Omental fat pad (tissue), 4 donors: ENCODE results near the gene TTC6. TPM values are rescaled to one million over a fixed set of nuclear protein-coding genes. Genes with fewer than 3 reads are reported as not detected.

ENCODE experiments used
- ATAC-seq: fragments of 150-250 bp; one replicate; pipeline ENCODE4 v1.9.1; 2016; ENCODE audit warnings: mild to moderate bottlenecking, moderate library complexity; ENCODE audit not compliant: low FRiP score
- DNase-seq: peaks from one replicate; pipeline ENCODE4 v3.0.0-alpha.2; 2019; ENCODE audit warnings: low spot score
- total RNA-seq, 4 donors: library from RNA; depleted of rRNA; stranded (reverse); fragments of >200 nt; gene quantifications; one replicate each; pipeline ENCODE4 v1.1.0, GENCODE V29; 2016
- TF ChIP-seq, protein P1 (sequence below), 3 donors: fragments of 450-650 bp; IDR thresholded peaks; one replicate each; pipeline ENCODE4 v1.5.1; 2016 to 2017; ENCODE audit warnings: antibody characterized with exemption in 3 of 3, mild to moderate bottlenecking in 3 of 3, moderate library complexity in 2 of 3

The TTC6 gene
- total RNA-seq, 4 donors from 2014 or later = not detected

DNA sequence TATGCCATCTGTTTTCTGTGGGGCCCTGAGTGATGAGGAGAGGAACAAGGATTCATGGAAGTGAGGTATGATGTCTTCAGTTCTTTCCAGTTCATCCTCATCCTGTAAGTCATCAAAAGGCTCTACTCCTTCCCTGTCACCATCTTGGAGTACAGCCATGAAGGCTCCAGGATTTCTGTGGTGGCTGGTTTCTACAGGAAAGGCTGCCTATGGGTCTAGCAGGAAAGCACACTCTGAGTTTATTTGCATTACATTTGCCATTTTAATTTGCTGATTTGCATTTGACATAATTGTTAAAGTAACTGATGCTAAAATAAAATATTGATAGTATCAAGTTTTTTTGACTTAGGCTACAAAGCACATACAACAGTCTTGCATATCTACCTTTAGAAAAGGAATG is 11.2 kb downstream of the TTC6 start:
- no peak for DNase-seq
- no peak for ATAC-seq
- TF ChIP-seq, protein P1, sequence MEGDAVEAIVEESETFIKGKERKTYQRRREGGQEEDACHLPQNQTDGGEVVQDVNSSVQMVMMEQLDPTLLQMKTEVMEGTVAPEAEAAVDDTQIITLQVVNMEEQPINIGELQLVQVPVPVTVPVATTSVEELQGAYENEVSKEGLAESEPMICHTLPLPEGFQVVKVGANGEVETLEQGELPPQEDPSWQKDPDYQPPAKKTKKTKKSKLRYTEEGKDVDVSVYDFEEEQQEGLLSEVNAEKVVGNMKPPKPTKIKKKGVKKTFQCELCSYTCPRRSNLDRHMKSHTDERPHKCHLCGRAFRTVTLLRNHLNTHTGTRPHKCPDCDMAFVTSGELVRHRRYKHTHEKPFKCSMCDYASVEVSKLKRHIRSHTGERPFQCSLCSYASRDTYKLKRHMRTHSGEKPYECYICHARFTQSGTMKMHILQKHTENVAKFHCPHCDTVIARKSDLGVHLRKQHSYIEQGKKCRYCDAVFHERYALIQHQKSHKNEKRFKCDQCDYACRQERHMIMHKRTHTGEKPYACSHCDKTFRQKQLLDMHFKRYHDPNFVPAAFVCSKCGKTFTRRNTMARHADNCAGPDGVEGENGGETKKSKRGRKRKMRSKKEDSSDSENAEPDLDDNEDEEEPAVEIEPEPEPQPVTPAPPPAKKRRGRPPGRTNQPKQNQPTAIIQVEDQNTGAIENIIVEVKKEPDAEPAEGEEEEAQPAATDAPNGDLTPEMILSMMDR (IDR thresholded peaks at IDR 0.05) = no peak

DNA sequence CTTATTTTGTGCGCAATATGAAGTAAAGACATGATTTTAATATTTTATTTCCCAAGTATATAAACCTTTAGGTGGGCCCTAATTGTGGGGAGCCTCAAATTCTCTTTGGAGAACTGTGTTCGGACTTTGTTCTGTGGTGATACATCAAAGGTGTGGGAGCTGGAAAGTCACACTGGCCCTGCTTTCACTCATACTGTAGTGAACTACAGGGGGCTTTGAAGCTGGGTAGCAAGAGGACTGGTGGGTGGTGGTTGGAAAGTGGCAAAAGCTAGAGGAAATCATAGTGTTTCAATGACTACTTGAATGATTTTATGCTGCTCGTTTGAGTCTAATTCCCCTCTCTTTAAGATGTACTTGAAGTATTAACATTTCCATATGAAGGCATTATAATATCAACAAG is 13.2 kb downstream of the TTC6 start:
- TF ChIP-seq, protein P1 (IDR thresholded peaks at IDR 0.05) = no peak
- ATAC-seq (no peak), DNase-seq (no peak)

DNA sequence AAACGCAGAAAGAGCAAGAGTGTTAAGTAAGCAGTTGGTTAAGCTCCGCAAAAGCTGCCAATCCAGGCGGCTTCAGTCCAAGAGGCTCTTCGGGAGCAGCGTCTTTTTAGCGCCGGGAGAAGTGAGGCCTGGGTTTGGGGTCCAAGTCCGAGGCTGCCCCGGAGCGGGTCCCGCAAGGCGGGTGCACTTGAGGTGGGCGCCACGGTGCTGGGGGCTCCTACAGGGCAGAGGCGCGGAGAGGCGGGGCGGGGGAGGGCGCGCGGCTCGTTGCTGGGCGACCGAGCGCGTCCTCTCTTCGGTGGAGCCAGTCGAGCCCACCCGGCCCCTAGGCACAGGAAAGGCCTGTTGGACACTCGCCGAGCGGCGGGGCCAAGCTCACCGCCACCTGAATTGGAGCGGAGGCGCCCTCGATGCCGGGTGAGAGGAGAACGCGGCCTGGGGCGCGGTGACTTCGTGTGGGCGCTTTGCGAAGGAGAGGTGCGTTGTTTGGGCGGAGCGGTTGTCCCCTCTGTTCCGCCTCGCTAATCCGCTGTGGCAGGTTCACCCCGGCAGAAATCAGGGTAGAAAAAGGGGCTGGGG is 15.6 kb downstream of the TTC6 start:
- TF ChIP-seq, protein P1 (IDR thresholded peaks at IDR 0.05) = no peak
- ATAC-seq (no peak), DNase-seq (no peak)

DNA sequence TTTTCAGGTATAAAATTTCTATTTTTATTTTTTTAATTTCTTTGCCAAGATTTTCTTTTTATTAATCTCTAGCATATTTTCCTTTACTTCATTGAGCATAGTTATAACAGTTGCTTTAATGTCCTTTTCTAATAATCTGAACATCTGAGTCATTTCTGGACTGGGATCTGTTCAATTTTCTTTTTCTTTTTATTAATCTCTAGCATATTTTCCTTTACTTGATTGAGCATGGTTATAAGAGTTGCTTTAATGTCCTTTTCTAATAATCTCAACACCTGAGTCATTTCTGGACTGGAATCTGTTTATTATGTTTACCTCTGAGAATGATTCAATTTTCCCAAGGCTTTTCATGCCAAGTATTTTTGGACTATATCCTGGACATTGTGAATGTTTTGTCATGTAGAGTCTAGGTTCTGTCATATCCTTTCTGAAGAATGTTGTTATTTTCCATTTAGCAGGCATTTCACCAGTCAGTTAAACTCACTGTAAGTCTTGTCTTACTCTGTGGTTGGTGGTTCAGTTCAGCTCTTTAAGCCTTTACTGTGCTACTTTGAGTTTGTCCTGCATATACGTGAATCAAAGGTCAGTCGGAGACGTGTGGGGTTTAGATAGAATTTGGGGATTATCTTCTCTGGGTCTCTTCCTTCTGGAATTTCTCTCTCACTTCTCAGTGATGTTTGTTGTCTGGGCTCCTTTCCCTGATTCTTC is 20.3 kb downstream of the TTC6 start:
- TF ChIP-seq, protein P1 (IDR thresholded peaks at IDR 0.05) = no peak
- no peak for DNase-seq
- no peak for ATAC-seq

DNA sequence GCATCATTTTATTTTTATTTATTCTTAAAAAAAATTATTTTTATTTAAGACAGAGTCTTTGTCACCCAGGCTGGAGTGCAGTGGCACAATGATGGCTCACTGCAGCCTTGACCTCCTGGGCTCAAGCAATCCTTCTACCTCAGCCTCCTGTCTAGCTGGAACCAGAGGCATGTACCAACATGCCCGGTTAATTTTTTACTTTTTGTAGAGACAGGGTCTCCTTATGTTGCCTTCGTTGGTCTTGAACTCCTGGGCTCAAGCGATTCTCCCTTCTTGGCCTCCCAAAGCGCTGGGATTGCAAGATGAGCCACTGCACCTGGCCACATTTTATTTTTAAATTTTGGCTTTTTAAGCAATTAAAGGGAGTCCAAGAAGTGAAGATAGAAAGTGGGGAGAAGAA is 21.4 kb downstream of the TTC6 start:
- no peak for DNase-seq
- no peak for ATAC-seq
- TF ChIP-seq, protein P1 (IDR thresholded peaks at IDR 0.05) = no peak

DNA sequence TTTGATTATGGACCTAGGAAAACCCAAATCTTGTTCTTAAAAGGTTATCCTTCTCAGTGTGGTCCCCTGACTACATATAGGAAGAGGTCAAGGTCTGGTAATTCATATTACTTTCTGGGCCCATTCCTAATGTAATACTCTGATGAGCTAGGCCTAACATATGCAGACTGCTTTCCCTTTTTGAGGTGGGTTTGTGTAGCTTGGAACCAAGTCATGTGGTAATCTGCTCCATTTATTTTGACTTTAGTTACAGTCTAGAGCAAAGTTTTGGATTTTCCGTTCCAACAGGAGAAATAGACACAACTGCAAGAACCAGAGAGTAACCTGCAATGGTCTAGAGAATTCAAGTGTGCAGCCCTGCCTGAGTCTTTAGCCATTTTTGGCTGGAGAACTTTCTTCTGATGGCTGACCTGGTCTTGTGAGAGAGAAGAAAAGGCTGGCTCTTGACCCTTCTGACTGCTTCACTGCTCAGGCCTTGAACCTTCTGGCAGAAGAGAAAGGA is 22.5 kb downstream of the TTC6 start:
- ATAC-seq (no peak), DNase-seq (no peak)
- TF ChIP-seq, protein P1 (IDR thresholded peaks at IDR 0.05) = no peak
